Liver (tissue), 9 donors: ENCODE measurements around the gene RASA3. TPM values are rescaled to one million over a fixed set of nuclear protein-coding genes. Genes with fewer than 3 reads are reported as not detected.

Experiments used
- DNase-seq: peaks from one replicate; pipeline ENCODE4 v3.0.0-alpha.2; 2017; ENCODE audit warnings: low spot score
- H3K27ac ChIP-seq, 2 donors: one replicate each; pipeline ENCODE4 v1.7.0; 2013; ENCODE audit warnings: inconsistent platforms in 2 of 2, low read length in 2 of 2, control low read depth in 1 of 2, low read depth in 1 of 2, mild to moderate bottlenecking in 1 of 2
- H3K27me3 ChIP-seq, 4 donors: one replicate each; pipeline versions ENCODE4 v1.6.1 to v1.7.0; 2013; ENCODE audit warnings: low read length in 3 of 4, inconsistent platforms in 1 of 4, mild to moderate bottlenecking in 1 of 4, moderate library complexity in 1 of 4; ENCODE audit not compliant: control insufficient read depth in 4 of 4, insufficient read depth in 4 of 4
- H3K36me3 ChIP-seq, 4 donors: one replicate each; pipeline versions ENCODE4 v1.6.1 to v1.7.0; 2013; ENCODE audit warnings: low read length in 3 of 4, mild to moderate bottlenecking in 3 of 4, low read depth in 1 of 4, moderate library complexity in 1 of 4; ENCODE audit not compliant: control insufficient read depth in 4 of 4, insufficient read depth in 3 of 4
- H3K4me1 ChIP-seq, 4 donors: one replicate each; pipeline versions ENCODE4 v1.6.1 to v1.7.0; 2013; ENCODE audit warnings: low read length in 3 of 4, mild to moderate bottlenecking in 3 of 4, moderate library complexity in 1 of 4; ENCODE audit not compliant: control insufficient read depth in 4 of 4, insufficient read depth in 4 of 4
- H3K4me3 ChIP-seq, 3 donors: one replicate each; pipeline versions ENCODE4 v1.6.1 to v1.7.0; 2013; ENCODE audit warnings: low read length in 3 of 3, control low read depth in 1 of 3, low read depth in 1 of 3, mild to moderate bottlenecking in 1 of 3
- H3K9ac ChIP-seq, 2 donors: one replicate each; pipeline ENCODE4 v1.7.0; 2013; ENCODE audit warnings: low read length in 2 of 2, mild to moderate bottlenecking in 2 of 2, moderate library complexity in 2 of 2, control low read depth in 1 of 2, low read depth in 1 of 2
- H3K9me3 ChIP-seq, 4 donors: one replicate each; pipeline versions ENCODE4 v1.6.1 to v1.7.0; 2013; ENCODE audit warnings: low read length in 3 of 4; ENCODE audit not compliant: control insufficient read depth in 4 of 4
- EGR1 ChIP-seq, 2 donors: IDR thresholded peaks; 2 replicates each; pipeline ENCODE4 v1.6.1; 2016 to 2018; ENCODE audit warnings: antibody characterized with exemption in 2 of 2, low read depth in 2 of 2
- FOXA1 ChIP-seq: IDR thresholded peaks from 2 replicates; pipeline ENCODE4 v1.6.1; 2016; ENCODE audit warnings: antibody characterized with exemption
- GABPA ChIP-seq, 2 donors: IDR thresholded peaks in 1 of 2; conservative IDR thresholded peaks in 1 of 2; 2 replicates each; pipeline ENCODE4 v1.6.1; 2016; ENCODE audit warnings: antibody characterized with exemption in 2 of 2, mild to moderate bottlenecking in 1 of 2, moderate library complexity in 1 of 2
- HNF4A ChIP-seq, 2 donors: conservative IDR thresholded peaks; 2 replicates each; pipeline ENCODE4 v1.6.1; 2016; ENCODE audit warnings: antibody characterized with exemption in 2 of 2, mild to moderate bottlenecking in 2 of 2
- HNF4G ChIP-seq: IDR thresholded peaks from 2 replicates; pipeline ENCODE4 v1.6.1; 2016; ENCODE audit warnings: antibody characterized with exemption
- JUND ChIP-seq, 2 donors: IDR thresholded peaks; 2 replicates each; pipeline ENCODE4 v1.6.1; 2016; ENCODE audit warnings: antibody characterized with exemption in 2 of 2
- NR2F2 ChIP-seq: IDR thresholded peaks from 2 replicates; pipeline ENCODE4 v1.6.1; 2016; ENCODE audit warnings: antibody characterized with exemption
- RAD21 ChIP-seq, 2 donors: IDR thresholded peaks; 2 replicates each; pipeline ENCODE4 v1.6.1; 2016; ENCODE audit warnings: antibody characterized with exemption in 2 of 2, mild to moderate bottlenecking in 2 of 2
- RXRA ChIP-seq, 2 donors: IDR thresholded peaks; 2 replicates each; pipeline ENCODE4 v1.6.1; 2017 to 2018; ENCODE audit warnings: antibody characterized with exemption in 2 of 2, mild to moderate bottlenecking in 1 of 2
- TAF1 ChIP-seq: conservative IDR thresholded peaks from 2 replicates; pipeline ENCODE4 v1.6.1; 2016; ENCODE audit warnings: antibody characterized with exemption, mild to moderate bottlenecking
- WGBS: extraction: QIAGEN DNeasy Blood & Tissue Kit; methylation state at CpG from one replicate; pipeline ENCODE4 v1.1.7; 2013; 5-methylcytosine and 5-hydroxymethylcytosine counted together
- polyA plus RNA-seq, 2 donors: library from polyadenylated mRNA; stranded (reverse) in 1 of 2; unstranded in 1 of 2; fragments of 200-250 nt in 1 of 2; fragments of >200 nt in 1 of 2; fragmentation: Nextera tagmentation in 1 of 2; extraction: Ambion mirVana in 1 of 2; gene quantifications; one replicate each; pipeline versions ENCODE4 v1.2.1 to v1.2.3, GENCODE V29; 2013 to 2015
- total RNA-seq, 2 donors: library from RNA; depleted of rRNA; stranded (reverse); fragments of >200 nt; gene quantifications; one replicate each; pipeline ENCODE4 v1.2.3, GENCODE V29; 2014
- TF ChIP-seq, protein P1 (sequence below): IDR thresholded peaks from 2 replicates; pipeline ENCODE4 v1.6.1; 2016; ENCODE audit warnings: antibody characterized with exemption
- TF ChIP-seq, protein P2 (sequence below): IDR thresholded peaks from 2 replicates; pipeline ENCODE4 v1.6.1; 2016; ENCODE audit warnings: antibody characterized with exemption, mild to moderate bottlenecking
- TF ChIP-seq, protein P3 (sequence below): fragments of 150-350 bp; IDR thresholded peaks from 2 replicates; pipeline ENCODE4 v1.5.1; 2017; ENCODE audit warnings: improper control_type of control experiment, low read depth, low read length; ENCODE audit not compliant: missing input control
- TF ChIP-seq, protein P4 (sequence below): IDR thresholded peaks from 2 replicates; pipeline ENCODE4 v1.6.1; 2016; ENCODE audit warnings: antibody characterized with exemption
- TF ChIP-seq, protein P5 (sequence below): IDR thresholded peaks from 2 replicates; pipeline ENCODE4 v1.6.1; 2016; ENCODE audit warnings: antibody characterized with exemption
- donor health status: healthy.
- donor health status: healthy.
- donor health status: healthy.
- donor health status: healthy.
- donor health status: healthy.

RASA3 gene
- total and polyA plus RNA-seq, 4 donors, result 0.64 to 5.9 (median 3.8) TPM

DNA sequence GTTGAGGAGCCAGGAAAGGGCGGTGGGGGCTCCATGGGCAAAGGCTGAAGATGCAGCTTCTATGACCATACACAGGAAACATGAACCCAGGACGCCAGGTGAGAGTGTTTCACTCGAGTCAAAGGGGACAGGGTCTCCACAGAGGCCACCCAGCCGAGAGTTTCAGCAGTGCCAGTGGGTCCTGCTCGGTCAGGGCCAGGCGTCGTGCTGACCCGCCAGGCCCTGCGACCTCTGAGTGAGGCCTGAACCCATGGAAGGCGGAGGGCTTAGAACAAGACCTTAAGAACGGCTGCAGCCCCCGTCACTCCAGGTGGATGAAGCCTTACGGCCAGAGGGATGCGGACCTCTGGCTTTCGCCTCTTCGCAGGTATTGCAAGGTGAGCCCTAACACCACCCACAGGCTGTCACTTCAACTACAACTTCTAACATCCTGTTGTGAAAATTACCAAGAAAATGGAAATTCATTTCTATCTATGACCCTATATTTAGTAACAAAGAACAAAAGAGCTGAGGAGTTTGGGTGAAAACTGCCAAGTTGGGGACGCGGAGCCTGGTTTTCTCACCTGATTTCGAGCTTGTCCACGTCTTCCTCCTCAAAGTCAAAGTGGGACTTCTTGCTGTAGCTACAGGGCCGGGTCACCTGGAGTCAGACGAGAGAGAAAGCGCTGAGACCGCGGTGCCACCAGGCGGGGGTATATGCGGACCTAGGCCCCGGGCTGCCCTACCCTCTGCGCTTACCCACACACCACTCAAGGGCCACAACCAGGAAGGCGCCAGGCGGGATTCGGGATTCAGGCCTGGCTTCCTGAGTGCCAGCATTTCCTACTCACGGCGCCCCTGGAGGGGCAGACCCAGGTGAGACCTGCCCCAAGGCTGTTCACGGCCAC lies 108.5 kb downstream of the RASA3 start:
- H3K36me3 ChIP-seq, result peaks cover 0 to 6% (median 1%) of the 10 kb centered on the region in 4 donors
- no peak overlapping the region for H3K4me3 ChIP-seq
- H3K27ac ChIP-seq, result no peak overlapping the region
- no peaks in the 10 kb centered on the region for H3K27me3 ChIP-seq
- DNase-seq, result no peak
- TF ChIP-seq, protein P1, sequence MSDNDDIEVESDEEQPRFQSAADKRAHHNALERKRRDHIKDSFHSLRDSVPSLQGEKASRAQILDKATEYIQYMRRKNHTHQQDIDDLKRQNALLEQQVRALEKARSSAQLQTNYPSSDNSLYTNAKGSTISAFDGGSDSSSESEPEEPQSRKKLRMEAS, result no peak
- TF ChIP-seq, protein P2, sequence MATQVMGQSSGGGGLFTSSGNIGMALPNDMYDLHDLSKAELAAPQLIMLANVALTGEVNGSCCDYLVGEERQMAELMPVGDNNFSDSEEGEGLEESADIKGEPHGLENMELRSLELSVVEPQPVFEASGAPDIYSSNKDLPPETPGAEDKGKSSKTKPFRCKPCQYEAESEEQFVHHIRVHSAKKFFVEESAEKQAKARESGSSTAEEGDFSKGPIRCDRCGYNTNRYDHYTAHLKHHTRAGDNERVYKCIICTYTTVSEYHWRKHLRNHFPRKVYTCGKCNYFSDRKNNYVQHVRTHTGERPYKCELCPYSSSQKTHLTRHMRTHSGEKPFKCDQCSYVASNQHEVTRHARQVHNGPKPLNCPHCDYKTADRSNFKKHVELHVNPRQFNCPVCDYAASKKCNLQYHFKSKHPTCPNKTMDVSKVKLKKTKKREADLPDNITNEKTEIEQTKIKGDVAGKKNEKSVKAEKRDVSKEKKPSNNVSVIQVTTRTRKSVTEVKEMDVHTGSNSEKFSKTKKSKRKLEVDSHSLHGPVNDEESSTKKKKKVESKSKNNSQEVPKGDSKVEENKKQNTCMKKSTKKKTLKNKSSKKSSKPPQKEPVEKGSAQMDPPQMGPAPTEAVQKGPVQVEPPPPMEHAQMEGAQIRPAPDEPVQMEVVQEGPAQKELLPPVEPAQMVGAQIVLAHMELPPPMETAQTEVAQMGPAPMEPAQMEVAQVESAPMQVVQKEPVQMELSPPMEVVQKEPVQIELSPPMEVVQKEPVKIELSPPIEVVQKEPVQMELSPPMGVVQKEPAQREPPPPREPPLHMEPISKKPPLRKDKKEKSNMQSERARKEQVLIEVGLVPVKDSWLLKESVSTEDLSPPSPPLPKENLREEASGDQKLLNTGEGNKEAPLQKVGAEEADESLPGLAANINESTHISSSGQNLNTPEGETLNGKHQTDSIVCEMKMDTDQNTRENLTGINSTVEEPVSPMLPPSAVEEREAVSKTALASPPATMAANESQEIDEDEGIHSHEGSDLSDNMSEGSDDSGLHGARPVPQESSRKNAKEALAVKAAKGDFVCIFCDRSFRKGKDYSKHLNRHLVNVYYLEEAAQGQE, result no peak
- TF ChIP-seq RAD21 (IDR thresholded peaks at IDR 0.05), result no peak
- no peak for TF ChIP-seq HNF4G
- TF ChIP-seq TAF1, result no peak
- TF ChIP-seq, protein P3, sequence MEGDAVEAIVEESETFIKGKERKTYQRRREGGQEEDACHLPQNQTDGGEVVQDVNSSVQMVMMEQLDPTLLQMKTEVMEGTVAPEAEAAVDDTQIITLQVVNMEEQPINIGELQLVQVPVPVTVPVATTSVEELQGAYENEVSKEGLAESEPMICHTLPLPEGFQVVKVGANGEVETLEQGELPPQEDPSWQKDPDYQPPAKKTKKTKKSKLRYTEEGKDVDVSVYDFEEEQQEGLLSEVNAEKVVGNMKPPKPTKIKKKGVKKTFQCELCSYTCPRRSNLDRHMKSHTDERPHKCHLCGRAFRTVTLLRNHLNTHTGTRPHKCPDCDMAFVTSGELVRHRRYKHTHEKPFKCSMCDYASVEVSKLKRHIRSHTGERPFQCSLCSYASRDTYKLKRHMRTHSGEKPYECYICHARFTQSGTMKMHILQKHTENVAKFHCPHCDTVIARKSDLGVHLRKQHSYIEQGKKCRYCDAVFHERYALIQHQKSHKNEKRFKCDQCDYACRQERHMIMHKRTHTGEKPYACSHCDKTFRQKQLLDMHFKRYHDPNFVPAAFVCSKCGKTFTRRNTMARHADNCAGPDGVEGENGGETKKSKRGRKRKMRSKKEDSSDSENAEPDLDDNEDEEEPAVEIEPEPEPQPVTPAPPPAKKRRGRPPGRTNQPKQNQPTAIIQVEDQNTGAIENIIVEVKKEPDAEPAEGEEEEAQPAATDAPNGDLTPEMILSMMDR, result no peak
- no peak for TF ChIP-seq RXRA (IDR thresholded peaks at IDR 0.05)
- no peak for TF ChIP-seq JUND (IDR thresholded peaks at IDR 0.05)
- no peak for TF ChIP-seq HNF4A (conservative IDR thresholded peaks at IDR 0.05)
- no peak for TF ChIP-seq FOXA1
- no peak for TF ChIP-seq NR2F2
- TF ChIP-seq, protein P4, sequence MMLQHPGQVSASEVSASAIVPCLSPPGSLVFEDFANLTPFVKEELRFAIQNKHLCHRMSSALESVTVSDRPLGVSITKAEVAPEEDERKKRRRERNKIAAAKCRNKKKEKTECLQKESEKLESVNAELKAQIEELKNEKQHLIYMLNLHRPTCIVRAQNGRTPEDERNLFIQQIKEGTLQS, result no peak
- TF ChIP-seq GABPA (IDR thresholded peaks at IDR 0.05 in 1 of 2, conservative IDR thresholded peaks at IDR 0.05 in 1 of 2), result no peak
- H3K9me3 ChIP-seq, result no peaks in the 10 kb centered on the region
- 93% methylated on average over 35 of the region's 35 CpGs for WGBS
- no peak overlapping the region for H3K9ac ChIP-seq
- no peaks in the 10 kb centered on the region for H3K4me1 ChIP-seq

DNA sequence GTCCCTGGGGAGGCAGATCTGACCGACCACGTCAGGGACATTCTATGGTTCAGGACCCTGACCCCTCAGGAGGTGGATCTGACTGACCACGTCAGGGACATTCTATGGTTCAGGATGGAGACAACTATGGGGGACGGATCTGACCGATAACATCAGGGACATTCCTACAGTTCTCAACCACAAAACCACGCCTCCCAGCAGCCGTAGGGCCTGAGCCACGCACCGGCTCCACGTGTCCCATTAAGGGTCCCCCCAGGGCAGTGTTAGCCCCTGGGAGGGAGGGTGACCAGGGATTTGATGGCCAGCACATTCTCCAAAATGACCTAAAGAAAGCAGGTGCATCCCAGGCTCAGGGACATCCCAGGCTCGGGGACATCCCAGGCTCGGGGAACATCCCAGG lies 109.5 kb downstream of the RASA3 start:
- Histone ChIP-seq H3K36me3 (peaks cover 0 to 4% (median 1%) of the 10 kb centered on the region in 4 donors), H3K27ac (no peak overlapping the region), H3K9ac (no peak overlapping the region), H3K27me3 (no peaks in the 10 kb centered on the region), H3K9me3 (no peaks in the 10 kb centered on the region), H3K4me3 (no peak overlapping the region), H3K4me1 (no peaks in the 10 kb centered on the region)
- no peak for TF ChIP-seq EGR1 (IDR thresholded peaks at IDR 0.05; ENCODE audit: low read depth in 2 of 2)
- TF ChIP-seq, protein P1, result no peak
- TF ChIP-seq TAF1, result no peak
- TF ChIP-seq, protein P3, result no peak
- TF ChIP-seq RXRA (IDR thresholded peaks at IDR 0.05), result no peak
- TF ChIP-seq, protein P5, sequence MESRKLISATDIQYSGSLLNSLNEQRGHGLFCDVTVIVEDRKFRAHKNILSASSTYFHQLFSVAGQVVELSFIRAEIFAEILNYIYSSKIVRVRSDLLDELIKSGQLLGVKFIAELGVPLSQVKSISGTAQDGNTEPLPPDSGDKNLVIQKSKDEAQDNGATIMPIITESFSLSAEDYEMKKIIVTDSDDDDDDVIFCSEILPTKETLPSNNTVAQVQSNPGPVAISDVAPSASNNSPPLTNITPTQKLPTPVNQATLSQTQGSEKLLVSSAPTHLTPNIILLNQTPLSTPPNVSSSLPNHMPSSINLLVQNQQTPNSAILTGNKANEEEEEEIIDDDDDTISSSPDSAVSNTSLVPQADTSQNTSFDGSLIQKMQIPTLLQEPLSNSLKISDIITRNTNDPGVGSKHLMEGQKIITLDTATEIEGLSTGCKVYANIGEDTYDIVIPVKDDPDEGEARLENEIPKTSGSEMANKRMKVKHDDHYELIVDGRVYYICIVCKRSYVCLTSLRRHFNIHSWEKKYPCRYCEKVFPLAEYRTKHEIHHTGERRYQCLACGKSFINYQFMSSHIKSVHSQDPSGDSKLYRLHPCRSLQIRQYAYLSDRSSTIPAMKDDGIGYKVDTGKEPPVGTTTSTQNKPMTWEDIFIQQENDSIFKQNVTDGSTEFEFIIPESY, result no peak
- TF ChIP-seq FOXA1, result no peak
- DNase-seq, result no peak
- 85% methylated on average over 12 of the region's 12 CpGs for WGBS
